GM12891 (cell line): ENCODE results near the gene POU6F2.

Source experiments
- PAX5 ChIP-seq: IDR thresholded peaks from 2 replicates; pipeline ENCODE4 v1.6.1; 2011; ENCODE audit warnings: low read length, moderate library complexity, mild to moderate bottlenecking; ENCODE audit not compliant: insufficient read depth, severe bottlenecking
- POLR2A ChIP-seq: IDR thresholded peaks from 2 replicates; pipeline ENCODE4 v1.6.1; 2011; ENCODE audit warnings: low read depth, low read length, control low read depth
- POLR2AphosphoS5 ChIP-seq: IDR thresholded peaks from 2 replicates; pipeline ENCODE4 v1.6.1; 2011; ENCODE audit warnings: low read depth, low read length, control low read depth
- POU2F2 ChIP-seq: IDR thresholded peaks from 2 replicates; pipeline ENCODE4 v1.6.1; 2011; ENCODE audit warnings: low read depth, mild to moderate bottlenecking, control low read depth, low read length, moderate library complexity
- SPI1 ChIP-seq: IDR thresholded peaks from 2 replicates; pipeline ENCODE4 v1.6.1; 2011; ENCODE audit warnings: low read depth, low read length, control low read depth
- TAF1 ChIP-seq: IDR thresholded peaks from 2 replicates; pipeline ENCODE4 v1.6.1; 2011; ENCODE audit warnings: low read depth, low read length, control low read depth

DNA sequence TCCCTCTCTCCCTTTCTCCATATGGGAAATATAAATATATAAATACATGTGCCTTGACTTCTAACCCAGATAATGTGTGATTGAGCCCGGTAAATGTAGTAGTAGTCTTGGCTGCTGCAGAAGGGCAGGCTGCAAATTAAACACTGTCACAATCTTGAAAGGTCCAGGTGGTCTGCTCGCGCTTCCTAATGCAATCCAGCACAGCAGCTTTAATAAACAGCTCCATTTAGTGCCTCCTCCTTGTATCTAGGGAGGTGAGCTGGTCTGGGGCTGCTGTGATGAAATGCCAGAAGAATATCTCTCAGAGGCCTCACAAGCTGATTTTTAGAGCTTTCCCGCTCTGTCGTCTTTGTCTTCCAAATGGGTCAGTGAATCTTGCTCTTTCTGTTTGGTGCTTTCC is 782 bp downstream of the POU6F2 start:
- no peak for TF ChIP-seq POLR2A
- TF ChIP-seq POLR2AphosphoS5, result no peak
- TF ChIP-seq POU2F2, result no peak
- TF ChIP-seq TAF1, result no peak
- TF ChIP-seq SPI1, result no peak
- TF ChIP-seq PAX5, result no peak
